ENCODE measurements around the gene LCN6.
"Not testable (repeated sequence)": the region's sequence is repeated elsewhere in the genome, so short reads cannot be mapped to it uniquely, and the experiment has no call there.

LCN6 gene

DNA sequence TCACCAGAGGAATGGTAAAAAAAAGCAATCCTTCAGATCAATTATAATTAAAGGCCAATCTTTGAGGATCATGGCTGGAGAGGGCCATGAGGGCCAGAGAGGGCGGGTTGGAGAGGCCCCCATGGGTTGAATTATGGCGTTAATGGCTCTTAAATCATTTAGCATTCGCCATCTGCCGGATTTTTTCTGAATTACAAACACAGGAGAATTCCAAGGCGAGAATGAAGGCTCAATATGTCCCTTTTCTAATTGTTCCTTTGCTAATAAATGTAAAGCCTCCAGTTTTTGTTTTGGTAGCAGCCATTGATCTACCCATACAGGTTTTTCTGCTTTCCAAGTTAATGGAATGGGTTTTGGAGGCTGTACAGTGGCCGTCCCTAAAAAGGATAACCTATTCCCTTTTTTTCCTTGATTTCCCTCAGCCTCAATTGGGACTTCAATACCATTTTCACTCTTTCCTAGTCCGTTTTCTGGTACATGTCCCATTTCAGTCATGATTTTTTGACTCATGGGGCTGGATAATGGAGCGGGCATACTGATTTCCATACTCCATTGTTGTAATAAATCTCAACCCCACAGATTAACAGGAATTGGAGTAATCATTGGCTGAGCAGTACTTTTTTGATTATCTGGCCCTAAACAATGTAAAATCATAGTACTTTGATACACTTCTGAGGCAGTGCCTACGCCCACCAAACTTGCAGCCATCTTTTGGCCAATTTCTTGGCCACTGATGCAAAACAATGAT lies 36.1 kb upstream of the LCN6 start:
- DNase-seq: peak; percentile 29 to 59 (median 50)

DNA sequence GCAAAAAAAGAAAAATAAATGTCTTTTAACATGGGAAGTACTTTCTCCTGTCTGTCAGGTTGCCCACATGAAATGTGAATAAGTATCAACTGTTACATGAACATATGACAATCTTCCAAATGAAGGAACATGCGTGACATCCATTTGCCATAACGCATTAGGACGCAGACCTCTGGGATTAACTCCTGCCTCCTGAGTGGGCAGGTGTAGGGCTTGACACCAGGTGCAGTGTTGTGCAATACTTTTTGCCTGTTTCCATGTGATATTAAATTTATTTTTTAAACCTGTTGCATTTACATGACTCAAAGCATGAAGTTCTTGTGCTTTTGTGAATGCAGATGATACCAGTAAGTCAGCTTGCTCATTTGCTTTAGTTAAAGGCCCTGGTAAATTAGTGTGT lies 34.1 kb upstream of the LCN6 start:
- no peak for DNase-seq

DNA sequence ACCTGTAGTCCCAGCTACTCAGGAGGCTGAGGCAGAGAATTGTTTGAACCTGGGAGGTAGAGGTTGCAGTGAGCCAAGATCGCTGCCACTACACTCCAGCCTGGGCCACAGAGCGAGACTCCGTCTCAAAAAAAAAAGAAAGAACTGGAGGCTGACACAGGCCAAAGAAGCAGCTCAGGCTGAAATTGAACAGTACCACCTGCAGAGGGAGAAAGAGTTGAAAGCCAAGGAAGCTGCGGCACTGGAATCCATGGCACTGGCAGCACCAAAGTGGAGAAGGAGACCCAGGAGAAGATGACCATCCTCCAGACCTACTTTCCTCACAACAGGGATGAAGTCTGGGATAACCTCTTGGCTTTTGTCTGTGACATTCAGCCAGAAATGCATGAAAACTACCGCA lies 31.5 kb upstream of the LCN6 start:
- no peak for DNase-seq

DNA sequence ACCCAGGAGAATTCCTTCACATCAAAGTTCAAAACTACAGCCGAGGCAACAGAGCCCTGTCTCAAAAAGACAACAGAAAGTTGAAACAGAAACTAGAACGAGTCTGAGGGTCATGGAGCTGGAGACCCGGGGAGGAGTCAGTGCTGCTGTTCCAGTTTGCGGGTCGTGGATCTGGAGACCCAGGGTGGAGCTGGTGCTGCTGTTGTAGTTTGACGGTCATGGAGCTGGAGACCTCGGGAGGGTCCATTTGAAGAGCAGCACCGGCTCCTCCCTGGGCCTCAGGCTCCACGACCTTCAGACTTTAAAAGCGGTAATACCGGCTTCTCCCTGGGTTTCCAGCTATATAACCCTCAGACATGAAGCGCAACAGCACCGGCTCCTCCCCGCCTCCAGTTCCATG lies 29.0 kb upstream of the LCN6 start:
- DNase-seq: no peak

DNA sequence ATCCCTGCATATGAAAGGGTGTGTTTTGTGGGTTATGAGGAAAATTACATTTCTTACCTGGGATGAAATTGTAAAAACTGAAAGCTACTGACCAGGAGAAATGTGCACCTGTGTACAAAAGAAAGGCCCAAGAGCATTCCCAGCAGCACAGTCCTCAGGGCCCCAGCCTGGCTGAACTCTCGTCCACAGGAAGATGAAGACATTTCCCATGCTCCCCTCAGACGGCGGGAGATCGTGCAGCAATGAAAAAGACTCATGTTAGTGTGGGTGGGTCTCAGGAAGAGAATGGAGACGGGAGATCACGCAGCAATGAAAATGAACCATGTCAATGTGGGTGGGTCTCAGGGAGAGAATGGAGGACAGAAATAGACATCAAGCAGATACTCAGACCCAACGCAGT lies 28.6 kb upstream of the LCN6 start:
- DNase-seq: no peak

DNA sequence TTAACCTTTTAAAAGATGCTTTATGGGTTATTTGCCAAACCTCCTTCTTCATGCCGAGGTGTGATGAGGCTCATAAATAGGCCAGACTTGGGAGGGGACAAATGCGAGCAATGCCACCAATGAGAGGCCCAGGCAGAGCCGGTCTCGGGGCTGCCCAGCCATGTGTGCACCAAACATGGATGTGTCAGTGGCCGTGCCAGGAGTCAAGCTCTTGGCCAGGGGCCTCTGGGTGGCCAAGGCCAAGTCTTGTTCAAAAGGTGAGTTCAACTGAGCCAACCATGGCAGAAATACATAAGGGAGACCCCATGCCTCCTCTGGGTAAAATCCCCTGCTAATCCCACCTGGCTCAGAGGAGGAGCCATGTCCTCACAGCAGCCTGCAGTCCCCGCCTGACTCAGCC lies 26.9 kb upstream of the LCN6 start:
- no peak for DNase-seq

DNA sequence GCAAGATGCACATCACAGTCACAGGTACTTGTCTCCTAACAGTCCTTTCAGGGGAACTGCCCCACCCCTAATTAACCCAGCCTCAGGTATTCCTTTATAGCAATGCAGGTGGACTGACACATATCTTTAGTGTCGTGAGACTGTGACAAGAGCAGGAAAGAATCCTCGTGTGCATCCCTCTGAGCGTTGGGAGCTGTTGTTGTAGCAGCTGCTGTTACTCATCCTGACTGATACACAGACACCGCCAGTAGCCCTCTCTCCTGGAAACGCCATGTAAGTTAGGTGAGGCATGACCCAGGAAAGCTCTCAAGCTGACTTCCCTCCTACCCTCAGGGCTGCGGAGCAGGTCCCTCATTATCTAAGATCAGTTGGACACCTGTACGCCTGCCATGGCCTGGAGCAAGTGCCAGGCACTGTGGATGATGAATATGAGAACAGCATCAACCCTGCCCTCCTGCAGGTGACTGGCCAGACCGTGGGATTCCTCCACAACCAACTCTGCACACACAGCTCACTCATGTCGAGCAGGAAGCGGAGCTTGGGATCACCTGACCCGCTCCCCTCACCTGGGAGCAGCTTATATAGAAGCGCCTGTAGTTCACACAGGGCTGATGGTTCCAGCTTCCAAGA lies 26.2 kb upstream of the LCN6 start:
- DNase-seq: no peak

DNA sequence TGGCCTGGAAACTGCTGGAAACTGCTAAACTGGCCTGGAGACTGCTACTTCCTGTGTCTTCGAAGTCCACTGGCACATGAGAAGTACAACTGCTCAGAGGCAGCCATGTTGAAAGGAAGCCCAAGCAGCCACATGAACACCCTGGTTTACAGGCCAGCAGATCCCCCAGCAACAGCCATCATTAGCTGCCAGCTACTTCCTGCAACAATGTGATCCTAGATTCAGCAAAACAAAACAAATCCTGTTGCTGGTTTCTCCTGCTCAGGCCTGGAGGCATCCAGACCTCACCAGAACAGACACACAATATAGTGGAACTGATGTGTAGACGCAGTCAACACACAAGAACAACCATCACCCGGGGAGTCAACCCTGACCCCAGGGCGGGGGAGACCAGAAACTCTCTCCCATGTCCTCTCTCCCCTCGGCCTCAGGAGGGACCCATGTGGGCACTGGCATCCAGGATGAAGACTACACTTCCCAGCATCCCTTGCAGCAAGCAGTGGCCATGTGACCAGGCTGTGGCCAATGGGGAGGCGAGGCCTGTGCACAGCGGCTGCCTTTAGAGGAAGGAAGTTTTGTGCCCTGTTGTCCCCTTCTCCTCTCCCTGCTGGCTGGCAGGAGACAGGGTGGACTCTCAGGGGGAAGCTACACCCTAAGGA lies 25.2 kb upstream of the LCN6 start:
- peak; percentile 22 to 63 (median 58) for DNase-seq

DNA sequence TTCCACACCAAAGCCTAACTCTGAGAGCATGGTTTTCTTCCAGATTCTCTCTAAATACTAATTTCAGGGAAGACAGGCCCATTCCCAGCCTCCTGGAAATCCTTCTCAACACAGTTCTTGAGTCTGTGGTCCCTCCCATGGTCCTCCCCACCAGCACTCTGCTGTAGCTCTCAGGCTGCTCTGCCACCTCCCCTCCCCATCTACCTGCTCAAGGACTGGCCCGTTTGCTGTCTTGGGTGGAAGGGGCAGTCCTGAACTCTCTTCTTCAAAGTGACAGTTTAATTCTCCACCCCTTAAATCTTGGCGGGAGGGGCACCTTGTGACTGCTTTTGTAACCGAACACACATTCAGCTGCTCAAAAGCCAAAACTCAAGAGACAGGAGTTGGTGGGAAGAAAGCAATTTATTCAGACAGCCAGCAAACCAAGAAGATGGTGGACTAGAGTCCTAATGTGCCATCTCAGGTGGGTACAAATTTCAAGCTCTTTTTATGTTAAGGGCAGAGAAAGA lies 23.6 kb upstream of the LCN6 start:
- no peak for DNase-seq

DNA sequence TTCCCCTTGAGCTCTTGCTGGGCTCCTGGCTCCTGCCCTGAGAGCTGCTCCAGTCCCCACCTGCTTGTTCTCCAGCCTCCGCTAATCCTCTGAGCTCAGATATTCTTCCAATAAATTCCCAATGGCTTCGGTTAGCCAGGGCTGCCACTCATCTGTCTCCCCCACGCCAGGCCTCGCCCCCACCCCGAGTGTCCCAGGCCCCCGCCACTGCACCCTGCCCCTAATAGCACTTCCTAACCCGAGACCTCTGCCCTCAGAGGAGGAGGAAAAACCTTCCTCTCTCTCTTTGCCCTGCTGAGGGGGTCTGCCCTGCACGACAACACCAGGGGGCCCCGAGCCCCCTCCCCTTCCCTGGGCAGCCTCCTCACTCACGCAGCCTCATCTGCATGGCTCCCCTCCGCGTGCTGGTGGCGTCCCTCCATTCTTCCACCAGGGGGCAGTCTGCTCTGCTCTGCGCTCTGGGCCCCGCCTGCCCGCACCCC lies 21.4 kb upstream of the LCN6 start:
- peak; percentile 41 to 70 (median 54) for DNase-seq

DNA sequence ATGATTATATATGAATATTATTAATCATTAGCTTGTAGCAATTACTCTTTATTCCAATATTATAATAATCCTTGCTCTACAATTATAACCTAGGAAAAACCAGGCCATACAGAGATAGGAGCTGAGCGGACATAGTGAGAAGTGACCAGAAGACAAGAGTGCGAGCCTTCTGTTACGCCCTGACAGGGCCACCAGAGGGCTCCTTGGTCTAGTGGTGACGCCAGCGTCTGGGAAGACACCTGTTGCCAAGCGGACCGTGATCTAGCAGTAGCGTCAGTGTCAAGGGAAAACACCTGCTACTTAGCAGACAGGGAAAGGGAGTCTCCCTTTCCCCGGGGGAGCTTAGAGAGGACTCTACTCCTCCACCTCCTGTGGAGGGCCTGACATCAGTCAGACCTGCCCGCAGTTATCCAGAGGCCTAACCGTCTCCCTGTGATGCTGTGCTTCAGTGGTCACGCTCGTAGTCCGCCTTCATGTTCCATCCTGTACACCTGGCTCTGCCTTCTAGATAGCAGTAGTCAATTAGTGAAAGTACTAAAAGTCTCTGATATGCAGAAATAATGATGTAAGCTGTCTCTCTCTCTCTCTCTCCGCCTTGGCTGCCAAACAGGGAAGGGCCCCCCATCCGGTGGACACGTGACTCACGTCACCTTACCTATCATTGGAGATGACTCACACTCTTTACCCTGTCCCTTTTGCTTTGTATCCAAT lies 18.2 kb upstream of the LCN6 start:
- peak; percentile 35 to 68 (median 50) for DNase-seq

DNA sequence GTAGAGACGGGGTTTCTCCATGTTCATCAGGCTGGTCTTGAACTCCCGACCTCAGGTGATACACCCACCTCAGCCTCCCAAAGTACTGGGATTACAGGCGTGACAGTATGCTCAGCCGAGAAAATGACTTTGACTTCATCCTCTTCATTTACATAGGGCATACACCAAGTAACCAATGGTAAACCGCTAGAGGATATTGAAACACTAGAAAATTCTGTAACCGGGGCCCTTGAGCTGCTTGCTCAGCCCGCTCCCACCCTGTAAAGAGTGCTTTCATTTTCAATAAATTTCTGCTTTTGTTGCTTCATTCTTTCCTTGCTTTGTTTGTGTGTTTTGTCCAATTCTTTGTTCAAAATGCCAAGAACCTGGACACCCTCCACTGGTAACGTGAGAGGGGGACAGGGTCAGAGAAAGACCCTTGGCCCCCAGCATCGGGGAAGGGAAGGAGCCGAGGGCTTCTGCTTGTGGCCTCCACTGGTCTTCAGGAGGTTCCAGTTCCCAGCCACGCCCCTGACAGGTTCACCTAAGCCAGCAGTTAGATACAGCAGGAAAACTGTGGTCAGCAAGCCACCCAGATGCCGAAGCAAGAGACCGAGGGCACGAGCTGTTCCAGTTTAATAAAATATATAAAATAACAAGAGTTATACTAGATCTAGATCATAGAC lies 17.6 kb upstream of the LCN6 start:
- DNase-seq: not testable (repeated sequence)

DNA sequence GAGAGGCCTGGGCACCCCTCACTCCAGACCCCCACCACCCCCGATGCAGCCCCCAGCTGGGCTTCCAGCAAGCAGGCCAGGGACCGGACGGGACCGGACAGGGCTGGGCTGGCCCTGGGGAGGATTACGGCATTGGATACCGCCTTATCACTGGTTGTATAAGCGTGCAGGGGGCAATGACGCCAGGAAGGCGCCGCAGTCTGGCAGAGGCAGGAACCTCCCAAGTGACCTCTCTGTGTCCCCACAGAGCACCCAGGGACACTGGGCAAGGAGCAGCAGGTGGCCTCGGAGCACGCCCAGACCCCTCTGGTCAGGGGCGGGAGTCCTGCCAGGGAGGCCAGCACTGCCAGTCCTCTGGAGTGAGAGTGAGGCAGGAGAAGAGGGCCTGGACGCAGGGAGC lies 16.7 kb upstream of the LCN6 start:
- no peak for DNase-seq

DNA sequence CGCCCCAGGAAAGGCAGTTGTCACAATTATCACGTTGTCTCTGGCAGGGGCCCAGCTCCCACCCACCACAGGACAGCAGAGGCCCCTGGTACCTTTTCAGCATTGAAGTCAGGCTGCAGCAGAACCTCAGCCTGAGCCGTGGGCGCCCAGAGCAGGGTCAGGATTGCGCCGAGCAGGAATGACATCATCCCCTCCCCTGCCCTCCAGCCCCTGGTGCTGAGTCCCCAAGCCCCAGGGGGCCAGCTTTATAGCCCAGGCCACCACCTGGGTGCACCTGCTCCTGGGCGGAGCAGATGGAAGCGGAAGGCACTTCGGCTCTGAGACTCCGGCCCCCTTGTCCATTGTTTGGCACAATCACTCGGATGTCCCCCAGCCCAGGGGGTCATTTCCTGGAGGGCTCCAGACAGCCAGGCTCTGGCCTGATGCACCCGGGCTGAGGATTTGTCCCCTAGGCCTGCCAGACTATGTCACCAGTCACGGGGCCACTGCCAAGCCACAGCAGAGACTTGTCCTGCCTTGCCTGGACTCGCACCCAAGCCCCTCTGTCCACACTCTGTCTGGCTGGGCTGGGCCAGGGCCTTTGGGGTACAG lies 16.1 kb upstream of the LCN6 start, which contains the start of gene LCN15:
LCN15 (minus strand) TSS at position 218 of the 591 bp plus-strand sequence; CDS start at position 188, 30 bp downstream.
- no peak for DNase-seq

DNA sequence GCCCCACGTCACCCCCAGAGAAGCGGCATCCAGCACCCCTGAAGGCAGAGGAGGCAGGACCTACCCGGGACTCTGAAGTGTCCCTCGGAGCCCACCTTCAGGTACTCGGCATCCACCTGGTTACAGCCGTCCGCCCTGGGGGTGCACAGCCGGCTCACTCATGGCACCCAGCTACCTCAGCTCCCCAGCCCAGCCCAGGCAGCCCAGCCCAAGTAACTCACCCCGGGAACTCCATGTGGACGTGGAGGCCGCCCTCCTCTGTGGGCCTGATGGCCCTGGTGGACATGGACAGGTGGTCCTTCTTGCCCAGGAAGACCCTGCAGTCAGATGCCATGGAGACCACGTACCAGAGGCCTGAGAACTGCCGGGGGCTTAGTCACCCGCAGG lies 15.3 kb upstream of the LCN6 start:
- DNase-seq: no peak

DNA sequence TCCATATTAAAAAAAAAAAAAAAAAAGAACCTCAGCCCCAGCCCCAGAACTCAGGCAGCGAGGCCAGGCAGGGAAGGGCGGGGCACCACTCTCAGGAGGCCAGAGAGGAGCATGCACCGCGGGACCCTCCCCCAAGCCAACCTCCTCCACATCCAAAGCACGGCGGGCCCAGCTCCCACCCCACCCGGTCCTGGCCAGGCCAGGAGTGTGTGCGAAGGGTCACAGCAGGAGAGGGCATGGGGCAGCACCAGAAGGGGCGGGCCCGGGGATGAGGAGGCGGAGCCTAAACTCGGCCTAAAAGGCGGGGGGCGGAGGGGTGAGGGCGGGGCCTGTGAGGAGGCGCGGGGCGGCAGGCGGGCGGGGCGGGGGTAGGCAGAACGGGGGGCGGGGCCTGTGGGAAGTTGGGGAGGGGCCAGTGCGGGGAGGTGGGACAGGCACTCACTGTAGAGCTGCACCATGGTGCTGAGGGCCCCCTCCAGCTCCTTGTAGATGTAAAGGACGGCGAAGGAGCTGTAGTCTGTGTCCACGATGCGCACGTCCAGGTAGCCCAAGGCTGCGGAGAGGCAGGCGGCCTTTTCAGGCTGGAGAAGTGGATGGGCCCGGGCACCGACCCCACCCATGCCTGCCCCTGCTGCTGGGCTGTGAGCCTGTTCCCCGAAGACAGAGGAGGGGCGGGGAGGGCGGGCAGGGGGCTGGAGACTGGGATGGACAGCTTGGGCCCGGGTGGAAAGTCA lies 14.8 kb upstream of the LCN6 start:
- peak in 2 of 4 experiments; percentile 22 to 42 for DNase-seq

DNA sequence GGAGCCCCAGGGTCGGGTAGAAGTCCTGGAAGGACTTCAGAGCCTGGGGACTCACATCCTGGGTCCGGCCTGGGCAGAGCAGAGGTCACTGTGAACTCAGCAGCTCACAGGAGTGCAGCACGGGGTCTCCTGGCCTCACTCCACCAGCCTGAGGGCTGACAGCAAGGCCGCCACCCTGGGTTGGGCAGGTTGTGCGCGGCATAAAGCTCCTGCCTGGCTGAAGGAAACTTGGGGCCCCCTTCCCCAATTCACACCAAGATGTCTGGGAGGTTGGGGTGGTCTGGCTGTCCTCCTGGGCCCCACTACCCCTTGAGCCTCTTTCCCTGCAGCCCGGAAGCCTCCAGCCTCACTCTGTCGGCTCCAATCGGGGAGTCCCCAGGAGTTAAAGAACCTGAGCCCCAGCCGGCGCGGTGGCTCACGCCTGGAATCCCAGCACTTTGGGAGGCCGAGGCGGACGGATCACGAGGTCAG lies 13.9 kb upstream of the LCN6 start:
- DNase-seq: no peak

DNA sequence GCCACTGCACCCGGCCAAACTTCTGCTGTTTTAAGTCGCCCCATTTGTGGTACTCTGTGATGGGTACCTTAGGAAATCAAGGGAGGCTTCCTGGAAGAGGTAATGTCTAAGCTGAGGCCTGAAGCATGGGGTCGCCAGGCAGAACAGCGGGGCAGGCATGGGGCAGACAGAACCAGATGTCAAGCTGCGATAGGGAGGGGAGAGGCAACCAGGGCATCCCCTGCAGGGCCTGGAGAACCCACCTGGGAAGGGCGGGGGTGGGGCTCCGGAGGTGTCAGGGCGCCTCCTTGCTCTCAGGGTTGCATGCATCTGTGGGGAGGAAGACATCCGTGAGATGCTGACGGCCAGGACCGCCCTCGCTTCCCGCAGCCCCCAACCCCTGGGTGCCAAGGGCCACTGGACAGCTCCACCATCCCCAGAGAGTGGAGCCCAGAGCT lies 13.2 kb upstream of the LCN6 start:
- DNase-seq: no peak

DNA sequence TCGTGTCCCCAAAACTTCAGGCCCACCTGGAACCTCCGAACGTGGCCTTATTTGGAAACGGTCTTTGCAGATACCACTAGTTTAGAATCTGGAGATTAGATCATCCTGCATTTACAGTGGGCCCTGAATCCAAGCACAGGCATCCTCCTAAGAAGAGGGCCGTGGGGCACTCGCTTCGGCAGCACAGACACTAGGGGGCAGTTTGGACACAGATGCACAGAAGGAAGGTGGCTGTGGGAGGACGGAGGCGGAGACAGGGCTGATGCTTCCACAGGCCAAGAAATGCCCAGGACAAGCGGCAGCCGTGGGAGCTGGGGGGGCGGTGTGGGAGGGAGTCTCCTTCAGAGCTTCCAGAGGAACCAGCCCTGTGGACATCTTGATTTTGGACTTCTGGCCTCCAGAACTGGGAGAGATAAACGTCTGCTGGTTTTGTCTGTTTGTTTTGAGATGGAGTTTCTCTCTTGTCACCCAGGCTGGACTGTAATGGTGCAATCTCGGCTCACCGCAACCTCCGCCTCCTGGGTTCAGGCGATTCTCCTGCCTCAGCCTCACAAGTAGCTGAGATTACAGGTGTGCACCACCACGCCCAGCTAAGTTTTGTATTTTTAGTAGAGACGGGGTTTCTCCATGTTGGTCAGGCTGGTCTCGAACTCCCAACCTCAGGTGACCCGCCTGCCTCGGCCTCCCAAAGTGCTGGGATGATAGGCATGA lies 12.7 kb upstream of the LCN6 start:
- peak; percentile 34 to 79 (median 67) for DNase-seq

DNA sequence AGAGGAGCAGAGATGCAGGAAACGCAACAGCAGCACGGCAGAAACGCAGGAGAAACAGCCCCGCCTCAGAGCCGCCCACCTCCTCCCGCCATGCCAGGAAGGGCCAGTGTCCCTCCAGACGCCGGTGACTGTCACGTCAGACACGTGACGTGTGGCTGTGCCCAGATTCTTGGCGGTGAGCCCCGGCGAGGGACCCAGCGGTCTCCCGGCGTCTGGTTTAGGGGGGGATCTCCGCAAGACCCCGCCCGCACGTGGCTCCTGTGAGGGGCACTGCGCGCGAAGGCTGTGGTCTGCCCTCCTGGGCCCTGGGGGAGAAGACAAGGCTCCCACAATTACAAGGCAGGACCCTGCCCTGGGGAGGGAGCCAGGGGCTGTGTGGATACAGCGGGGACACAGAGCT lies 12.1 kb upstream of the LCN6 start:
- DNase-seq: no peak
